CD4-positive, alpha-beta T cell treated with Interleukin-4 for 4 hours (primary cell): ENCODE measurements around the gene SCIMP.
A peak's percentile ranks its signal among the peaks of the same experiment; 100 is the strongest.
"Not testable (repeated sequence)": the region's sequence is repeated elsewhere in the genome, so short reads cannot be mapped to it uniquely, and the experiment has no call there.

ENCODE experiments used
- DNase-seq: peaks from one replicate; pipeline ENCODE4 v3.0.0-alpha.2; 2020

The SCIMP gene

DNA sequence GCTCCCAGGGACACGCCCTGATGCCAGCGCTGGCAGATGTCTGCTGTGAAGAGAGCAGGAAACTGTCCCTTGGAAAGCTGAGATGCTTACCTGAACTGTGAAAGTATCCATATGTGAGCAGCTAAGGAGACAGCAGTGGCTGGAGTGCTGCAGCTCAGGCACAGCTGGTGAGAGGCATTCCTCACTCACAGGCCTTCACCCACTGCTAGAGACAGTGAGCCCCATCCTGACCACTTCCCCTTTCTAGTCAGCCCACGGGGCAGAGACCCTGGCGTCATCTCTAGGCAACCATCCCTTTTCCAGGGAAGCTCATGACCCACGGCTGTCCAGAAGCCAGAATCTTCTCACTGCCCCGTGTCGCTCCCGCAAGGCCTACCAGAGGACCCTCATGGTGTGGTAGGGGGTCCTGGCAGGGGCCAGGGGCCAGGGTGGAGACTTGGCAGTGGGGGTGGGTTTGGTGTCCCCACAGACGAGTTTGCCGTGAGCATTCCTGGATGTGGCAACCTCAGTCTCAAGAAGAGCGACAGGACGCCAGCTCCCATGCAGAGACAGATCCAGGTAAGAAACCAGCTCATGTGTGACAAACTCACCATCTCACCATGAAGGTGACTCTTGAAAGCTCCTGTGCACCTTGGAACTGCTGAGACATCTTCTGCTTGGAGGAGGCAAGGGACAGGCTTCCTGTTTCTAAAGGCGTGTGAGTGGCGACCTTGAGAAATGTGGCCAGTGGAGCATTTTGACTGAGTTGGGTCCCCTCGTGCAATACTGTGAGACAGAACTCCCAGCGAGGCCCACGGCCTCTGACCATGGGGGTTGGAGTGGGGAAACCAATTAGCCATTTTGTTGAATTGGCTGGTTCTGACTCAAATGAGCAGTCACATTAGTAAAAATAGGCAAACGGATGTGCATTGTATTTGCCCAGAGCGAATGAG lies at the start of gene SCIMP:
SCIMP (minus strand) TSS at position 216 of the 932 bp plus-strand sequence; CDS start at position 111, 105 bp downstream.
- peak; percentile 5 for DNase-seq

DNA sequence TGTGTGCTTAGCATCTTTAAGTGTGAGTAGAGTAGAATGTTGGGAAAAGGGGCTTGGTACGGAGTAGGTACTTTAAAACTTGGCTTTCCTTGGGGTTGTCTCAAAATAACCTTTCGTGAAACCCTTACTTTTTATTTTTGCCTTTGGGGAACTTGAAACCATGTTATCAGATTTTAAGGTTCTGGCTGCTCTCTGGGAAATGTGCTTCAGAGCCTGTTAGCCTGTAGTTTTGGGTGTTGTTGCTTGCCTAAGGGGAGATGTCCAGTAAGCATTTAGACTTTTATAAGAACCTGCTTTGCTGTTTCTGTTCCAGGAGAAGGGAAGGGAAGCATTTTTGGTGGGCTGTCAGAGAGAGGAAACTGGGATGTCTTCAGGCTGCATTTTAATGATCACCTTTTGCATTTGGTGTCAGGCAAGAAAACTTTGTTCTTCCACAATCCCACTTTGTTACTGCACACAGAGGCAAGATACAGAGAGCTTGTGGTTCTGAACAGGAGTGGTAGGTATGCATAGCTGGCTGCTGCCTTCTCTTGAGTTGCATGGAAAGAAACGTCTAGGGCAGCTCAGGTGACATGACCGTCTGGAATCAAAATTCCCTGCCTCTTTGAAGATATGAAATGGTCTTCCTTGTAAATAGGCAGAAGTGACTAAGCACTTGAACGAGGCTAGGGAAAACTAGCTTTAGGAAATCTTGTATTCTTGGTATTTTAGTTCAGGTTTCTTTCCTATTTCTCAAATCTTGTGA lies 49.1 kb upstream of the SCIMP start:
- no peak for DNase-seq

DNA sequence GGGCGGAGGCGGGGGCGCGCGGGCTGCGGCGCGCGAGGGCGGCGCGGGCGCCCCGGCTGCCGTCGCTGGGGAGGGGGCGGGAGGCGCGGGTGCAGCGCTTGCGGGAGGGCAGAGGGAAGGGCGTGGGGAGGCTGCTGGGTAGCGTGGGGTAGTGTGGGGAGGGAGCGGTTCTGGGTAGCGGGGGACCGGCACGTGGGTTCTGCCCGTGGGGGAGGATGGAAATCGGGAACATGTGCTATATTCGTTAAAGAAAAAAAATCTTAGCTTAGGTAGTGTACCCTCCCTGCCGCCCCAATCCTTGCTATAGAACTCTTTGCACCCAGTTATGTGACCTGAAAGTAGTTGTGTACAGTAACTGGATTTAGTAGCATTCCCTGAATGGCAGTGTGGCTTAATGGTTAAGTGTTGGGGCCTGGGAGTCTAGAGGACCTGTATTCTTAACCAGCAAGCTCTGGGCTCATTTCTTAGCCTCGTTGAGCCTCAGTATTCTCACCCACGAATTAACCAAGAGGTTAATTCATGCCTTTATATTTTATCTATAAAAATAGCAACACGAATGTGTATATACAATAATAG lies 48.1 kb upstream of the SCIMP start:
- DNase-seq, result peak; percentile 31

DNA sequence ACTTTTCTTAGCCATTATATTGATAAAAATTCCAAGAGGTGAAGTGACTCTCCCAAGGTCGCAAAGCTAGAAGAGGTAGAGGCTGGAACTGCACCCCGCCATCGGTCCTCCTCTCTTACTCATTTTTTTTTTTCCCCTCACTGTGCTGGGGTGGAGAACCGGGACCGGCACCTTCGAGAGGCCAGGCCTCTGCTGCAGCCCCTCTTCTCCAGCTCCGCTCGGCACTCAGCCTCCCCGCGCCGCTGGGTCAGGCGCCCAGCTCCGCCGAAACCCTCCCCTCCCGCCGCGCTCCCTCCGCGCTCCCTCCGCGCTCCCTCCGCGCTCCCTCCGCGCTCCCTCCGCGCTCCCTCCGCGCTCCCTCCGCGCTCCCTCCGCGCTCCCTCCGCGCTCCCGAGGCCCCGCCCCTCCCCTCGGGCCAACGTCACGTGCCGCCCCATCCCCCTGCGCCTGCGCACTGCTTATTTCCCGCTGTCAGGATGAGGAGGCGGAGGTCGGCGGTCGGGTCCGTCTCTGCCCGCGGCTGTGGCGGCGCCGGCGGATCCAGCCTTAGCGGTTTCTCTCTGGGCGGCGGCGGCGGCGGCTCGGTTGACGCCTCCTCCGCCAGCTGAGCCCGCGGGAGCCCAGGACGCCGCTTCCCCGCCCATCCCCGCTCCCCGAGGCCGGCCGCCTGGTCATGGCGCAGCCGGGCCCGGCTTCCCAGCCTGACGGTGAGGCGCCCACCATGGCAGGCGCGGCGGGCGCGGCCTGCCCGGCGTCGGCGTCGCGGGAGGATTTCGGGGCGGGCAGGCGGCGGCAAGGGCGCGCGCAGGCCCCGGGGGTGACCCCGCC lies 47.4 kb upstream of the SCIMP start, which contains the start of gene RABEP1:
RABEP1 (plus strand) TSS at position 471 of the 828 bp plus-strand sequence; CDS start at position 674, 203 bp downstream.
- DNase-seq, result peak; percentile 94

DNA sequence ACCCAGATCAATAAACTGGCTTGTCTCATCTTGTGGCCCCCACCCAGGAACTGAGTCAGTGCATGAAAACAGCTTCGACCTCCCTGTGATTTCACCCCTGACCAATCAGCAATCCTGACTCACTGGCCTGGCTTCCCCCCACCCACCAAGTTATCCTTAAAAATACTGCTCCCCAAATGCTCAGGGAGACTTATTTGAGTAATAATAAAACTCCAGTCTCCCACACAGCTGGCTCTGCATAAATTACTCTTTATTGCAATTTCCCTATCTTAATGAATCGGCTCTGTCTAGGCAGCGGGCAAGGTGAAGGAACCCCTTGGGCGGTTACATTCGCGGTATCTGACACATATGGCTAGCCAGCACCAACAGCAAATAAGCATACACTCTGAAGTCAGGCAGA lies 37.7 kb upstream of the SCIMP start:
- no peak for DNase-seq

DNA sequence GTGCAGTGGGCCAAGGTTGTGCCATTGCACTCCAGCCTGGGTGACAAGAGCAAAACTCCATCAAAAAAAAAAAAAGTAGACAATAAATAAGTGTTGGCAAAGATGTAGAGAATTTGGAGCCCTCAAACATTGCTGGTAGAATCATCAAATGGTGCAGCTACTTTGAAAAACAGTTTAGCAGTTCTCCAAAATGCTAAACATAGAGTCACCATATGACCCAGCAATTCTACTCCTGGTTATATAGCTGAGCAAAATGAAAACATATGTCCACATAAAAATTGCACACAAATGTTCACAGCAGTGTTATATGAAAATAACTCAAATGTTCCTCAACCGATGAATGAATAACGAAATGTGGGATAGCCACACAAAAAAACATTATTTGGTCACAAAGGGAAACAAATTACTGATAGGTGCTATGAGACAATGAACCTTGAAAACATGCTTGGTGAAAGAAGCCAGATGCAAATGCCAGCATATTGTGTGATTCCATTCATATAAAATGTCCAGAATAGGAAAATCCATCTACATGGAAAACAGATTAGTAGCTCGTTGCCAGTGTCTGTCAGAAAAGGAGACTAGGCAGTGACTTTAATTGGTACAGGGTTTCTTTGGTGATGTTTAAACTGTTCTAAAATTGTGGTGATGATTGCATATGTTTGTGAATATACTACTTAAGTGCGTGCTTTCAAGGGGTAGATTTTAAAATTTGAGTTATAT lies 34.7 kb upstream of the SCIMP start:
- no peak for DNase-seq

DNA sequence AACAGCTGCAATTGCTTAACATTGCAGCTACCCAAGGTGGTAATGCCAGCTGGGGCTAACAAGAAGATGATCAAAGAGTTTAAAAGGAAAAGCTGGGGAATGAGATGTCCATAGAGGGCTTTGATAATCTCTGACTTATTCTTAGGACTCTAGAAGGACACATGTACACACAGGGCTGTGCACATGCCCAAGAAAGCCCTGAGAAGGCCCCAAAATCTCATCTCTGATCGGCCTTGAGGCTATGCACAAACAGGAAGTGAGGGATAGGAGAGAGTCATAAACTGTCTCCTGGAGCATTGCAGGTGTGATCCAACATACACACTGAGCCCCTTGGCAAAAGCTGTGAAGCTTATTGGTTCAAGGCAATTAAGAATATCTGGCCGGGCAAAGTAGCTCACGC lies 30.2 kb upstream of the SCIMP start:
- no peak for DNase-seq

DNA sequence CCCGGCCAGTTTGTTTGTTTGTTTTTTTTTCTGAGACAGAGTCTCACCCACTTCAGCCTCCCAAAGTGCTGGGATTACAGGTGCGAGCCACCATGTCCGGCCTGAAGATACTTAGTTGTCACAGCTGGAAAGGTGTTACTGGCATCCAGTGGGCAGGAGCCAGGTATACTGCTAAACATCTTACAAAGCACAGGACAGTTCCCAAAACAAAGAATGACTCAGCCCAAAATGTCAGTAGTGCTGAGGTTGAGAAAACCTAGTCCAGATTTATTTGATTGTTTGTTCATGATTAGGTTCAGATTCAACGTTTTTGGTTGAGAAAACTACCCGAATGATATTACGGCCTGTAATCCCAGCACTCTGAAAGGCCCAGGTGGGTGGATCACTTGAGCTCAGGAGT lies 28.8 kb upstream of the SCIMP start:
- no peak for DNase-seq

DNA sequence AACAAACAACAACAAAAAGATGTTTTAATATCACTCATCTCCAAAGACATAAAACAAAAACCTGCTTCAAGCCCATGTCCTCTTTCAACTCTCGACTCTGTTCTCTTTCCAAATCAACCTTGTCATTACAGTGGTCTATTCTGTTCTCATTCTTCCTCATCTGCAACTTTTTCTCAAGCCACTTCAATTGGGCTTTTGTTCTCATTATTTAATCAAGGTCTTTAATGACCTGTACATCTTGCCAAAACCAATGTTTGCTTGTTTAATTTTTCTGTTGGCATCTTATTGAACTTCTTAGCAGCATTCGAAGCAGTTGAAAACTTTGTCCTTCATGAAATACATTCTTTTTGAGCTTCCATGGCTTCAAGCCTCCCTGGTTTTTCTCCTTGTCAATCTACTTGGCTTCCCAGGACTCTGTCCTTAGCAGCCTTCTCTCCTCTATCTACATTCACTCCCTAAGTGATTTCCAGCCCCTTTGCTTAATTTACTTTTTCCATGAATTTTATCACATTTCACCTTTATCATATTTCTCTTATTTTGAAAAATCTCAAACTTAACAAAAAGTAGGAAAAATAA lies 27.8 kb upstream of the SCIMP start:
- no peak for DNase-seq

DNA sequence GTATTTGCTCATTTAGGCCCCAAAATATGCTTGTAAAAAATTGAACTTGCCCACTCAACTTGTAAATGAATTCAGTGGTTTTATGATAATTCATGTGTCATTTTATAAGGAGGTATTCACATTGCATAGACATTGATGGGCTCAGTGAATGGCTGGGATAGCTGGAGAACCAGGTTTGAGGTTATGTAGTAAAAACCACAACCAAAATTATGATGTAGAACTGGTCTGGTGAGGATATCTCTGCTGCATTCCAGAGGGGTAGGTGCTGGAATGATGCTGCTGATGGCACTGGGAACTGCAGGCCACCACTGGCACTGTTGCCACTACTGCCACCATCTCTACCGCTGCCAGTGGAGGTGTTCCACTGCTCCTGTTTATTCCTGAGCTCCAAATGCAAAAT lies 25.9 kb upstream of the SCIMP start:
- no peak for DNase-seq

DNA sequence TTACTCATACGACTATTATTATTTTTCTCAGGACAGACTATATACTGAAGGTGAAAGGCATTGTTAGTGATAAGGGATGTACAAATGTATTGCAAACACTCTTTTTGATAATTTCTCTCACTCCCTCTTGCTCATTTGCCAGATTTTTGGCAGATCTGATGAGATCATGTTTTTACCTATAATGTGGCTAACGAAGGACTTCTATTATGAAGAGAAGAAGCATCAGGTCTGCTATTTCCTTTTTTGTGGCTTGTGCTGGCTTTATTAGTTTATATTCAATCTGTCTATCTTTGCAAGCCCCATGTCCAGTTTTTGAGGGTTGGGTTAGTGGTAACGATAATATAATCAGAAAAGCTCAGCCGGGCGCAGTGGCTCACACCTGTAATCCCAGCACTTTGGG lies 22.5 kb upstream of the SCIMP start:
- no peak for DNase-seq

DNA sequence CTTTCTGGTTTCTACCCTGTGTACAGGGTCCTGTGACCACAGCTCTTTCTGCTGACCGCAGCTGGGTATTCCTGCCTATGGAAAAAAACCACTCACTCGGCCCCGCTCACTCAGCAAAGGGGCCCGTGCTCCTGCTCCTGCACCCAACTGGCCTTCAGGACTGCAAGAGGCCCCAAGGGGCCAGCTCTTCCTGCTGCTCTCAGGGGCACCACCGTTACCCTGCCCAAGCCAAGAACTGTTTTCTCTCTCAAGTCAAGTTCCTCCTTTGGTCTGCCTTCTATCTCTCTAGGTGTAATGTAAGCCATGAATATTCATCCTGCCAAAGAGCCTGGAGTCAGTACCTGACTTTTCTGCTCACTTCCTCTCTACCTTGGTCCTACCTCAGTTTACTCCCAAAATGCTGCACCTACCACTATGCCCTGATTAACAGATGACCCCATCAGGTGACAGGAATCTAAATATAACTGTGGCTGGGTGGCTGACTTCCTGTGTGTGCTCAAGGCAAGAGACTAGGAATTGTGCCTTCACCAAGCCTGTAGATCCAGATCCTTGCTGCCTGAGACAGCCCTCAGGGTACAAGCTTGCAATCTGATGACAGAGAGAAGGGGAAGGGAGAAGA lies 20.4 kb upstream of the SCIMP start:
- DNase-seq, result no peak

DNA sequence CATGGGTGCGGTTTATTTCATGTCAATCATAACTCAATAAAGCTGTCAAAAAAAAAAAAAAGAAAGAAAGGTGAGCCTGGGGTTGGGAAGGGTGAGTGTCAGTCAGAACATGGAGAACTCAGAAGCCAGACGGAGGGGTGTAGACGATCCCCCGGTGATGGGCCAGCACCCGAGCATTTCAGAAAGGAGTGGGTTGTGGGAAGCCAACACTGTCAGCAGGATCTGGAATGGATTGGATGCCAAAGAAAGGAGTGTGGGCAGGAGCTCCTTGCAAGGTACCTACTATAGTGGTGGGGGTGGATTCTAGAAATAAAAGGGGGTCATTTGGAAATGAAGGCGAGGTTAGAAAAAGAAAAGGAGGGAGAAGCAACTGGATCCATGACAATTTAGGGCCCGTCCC lies 19.8 kb upstream of the SCIMP start:
- DNase-seq, result no peak

DNA sequence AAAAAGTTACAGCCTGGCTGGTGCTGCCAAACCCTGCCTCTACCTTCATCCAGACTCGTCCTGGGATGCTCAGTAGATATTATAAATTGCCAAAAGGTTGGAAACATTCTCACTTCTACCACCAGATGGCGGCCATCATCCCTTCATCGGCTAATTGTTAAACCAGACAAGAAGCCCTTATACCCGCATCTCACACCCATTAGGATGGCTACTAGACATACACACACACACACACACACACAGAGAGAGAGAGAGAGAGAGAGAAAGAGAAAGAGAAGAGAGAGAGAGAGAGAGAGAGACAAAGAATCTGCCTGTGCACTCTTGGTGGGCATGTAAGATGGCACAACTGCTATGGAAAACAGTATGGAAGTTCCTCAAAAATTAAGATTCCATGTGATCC lies 15.0 kb upstream of the SCIMP start:
- DNase-seq, result peak; percentile 83

DNA sequence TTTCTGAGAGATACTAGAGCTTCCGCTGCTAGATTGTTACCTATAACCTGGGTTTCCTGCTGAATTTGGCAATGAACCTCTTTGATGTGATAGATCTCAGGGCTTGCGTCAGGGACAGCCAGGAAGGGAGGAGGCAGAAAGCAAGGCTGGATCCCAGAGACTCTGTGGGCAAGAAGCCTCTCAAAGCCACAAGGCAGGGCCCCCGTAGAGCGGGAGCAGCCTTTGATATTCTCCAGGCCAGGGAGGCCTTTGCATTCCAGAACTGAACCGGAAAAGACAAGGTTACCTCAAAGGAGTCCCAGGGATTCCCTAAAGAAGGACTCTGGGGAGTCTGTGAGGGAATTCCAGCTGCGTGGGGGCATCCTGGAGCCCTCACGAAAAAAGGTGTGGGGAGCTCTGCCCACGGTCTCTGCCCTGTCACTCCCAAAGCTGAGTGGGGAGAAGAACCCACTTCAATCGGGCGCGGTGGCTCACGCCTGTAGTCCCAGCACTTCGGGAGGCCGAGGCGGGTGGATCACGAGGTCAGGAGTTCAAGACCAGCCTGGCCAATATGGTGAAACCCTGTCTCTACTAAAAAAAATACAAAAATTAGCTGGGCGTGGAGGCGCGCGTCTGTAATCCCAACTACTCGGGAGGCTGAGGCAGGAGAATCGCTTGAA lies 14.3 kb upstream of the SCIMP start:
- DNase-seq, result no peak

DNA sequence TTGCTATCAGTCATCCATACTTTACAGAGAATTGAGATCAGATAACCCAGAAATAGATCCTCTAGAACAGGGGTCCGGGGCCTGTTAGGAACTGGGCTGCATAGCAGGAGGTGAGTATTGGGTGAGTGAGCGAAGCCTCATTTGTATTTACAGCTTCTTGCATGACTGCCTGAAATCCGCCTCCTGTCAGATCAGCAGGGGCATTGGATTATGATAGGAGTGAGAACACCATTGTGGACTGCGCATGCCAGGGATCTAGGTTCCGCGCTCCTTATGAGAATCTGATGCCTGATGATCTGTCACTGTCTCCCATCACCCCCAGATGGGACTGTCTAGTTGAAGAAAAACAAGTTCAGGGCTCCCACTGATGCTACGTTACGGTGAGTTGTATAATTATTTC lies 13.0 kb upstream of the SCIMP start:
- no peak for DNase-seq

DNA sequence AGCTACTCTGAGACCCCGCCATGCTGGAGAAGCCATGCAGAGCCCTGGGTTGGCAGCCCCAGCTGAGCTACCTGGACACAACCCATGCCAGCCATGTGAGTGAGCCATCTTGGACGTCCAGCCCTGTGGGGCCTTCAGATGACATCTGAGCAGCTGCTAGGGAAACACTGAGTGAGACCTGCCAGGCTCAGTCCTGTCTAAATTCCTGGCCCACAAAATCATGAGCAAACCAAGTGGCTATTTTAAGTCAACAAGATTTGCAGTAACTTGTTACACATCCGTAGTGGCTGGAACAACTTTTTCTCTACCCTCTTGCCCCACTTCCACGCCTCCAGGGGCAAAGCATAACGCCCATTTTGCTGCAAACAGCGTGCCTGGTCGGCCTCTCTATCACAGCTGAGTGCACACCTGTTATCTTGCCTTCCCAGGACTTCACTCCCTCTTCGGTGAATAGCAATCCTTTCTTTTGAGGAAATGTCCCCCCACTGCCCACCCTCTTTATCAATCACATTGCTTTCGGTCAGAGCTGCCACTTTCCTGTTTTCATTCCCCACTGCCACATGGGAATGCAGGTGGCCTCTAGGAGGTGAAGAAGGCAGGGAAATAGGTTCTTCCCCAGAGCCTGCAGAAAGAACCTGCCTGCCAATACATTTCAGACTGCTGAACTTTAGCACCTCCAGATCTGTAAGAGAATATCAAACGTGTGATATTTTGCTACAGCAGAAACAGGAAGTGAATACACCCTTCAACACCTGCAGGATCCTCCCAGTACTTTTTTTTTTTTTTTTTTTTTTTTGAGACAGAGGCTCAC lies 7.4 kb upstream of the SCIMP start:
- peak; percentile 65 for DNase-seq

DNA sequence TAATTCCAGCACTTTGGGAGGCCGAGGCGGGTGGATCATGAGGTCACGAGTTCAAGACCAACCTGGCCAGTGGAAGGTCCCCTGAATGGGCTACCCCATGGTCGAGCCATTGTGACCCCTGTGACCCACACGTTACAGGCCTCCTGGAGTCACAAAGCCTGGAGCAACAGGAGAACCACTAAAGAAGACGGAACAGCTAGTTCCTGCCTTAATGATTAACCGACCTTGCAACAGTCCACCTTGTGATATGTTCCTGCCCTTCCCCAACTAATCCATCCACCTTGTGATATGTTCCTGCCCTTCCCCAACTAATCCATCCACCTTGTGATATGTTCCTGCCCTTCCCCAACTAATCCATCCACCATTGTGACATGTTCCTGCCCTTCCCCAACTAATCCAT lies 5.1 kb upstream of the SCIMP start:
- not testable (repeated sequence) for DNase-seq

DNA sequence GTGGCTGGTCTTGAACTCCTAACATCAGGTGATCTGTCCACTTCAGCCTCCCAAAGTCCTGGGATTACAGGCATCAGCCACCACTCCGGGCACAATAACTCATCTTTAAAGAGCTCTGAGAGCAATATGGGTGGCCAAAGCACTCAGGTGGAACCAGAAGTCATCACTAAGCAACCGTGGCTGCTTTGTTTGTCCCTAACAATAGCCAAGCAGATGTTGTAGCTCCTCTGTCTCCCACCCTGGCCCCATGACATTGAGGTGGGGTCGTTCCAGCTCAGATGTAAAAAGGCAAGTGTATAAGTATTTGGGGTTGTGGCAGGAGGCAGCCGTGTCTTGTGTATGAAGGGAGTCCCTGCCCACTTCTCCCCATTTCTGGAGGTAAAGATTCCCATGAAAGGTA lies 3.7 kb upstream of the SCIMP start:
- no peak for DNase-seq

DNA sequence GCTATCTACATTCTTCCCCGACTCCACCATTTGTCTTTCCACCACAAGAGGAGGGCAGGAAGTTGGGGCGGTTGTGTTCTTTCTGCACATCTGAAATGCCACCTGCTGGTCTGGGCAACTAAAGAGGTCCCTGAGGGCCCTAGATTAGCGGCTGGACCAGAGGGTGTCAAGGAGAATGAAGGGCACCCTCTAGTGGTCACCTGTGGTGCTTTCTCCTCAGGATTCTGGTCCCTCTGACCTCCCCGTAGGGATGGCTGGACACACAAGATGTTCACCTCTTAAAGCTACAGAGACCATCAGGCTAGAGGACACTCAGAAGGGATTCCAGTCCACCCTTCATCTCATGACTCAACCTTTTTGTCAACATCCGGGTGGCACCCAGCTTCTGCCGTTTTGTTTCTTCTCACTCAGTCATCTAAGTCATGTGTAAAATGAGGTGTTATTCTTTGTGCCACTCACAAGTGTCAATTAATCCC lies 2.9 kb upstream of the SCIMP start:
- DNase-seq, result peak; percentile 65
